HepG2 (cell line): Measurements from ENCODE around the gene STUB1. TPM values are rescaled to one million over a fixed set of nuclear protein-coding genes. Genes with fewer than 3 reads are reported as not detected.

Experiments used
- GATAD2A ChIP-seq: IDR thresholded peaks from 2 replicates; pipeline ENCODE4 v1.6.1; 2016
- NONO ChIP-seq, 2 experiments: fragments of 450-650 bp in 1 of 2; sonication (generic) in 1 of 2; formaldehyde crosslinking in 1 of 2; IDR thresholded peaks in 1 of 2; conservative IDR thresholded peaks in 1 of 2; 2 replicates each; pipeline versions ENCODE4 v1.6.1 to v1.8.0; 2017 to 2022; ENCODE audit warnings: mild to moderate bottlenecking in 1 of 2, missing genetic modification reagents in 1 of 2, moderate library complexity in 1 of 2
- SKIL ChIP-seq: sonication (generic); formaldehyde crosslinking; IDR thresholded peaks from 2 replicates; pipeline ENCODE4 v1.8.0; 2022; ENCODE audit warnings: missing genetic modification reagents, mild to moderate bottlenecking, moderate library complexity, borderline replicate concordance
- ZFP36L1 ChIP-seq: sonication (generic); formaldehyde crosslinking; IDR thresholded peaks from 2 replicates; pipeline ENCODE4 v1.8.0; 2022; ENCODE audit warnings: mild to moderate bottlenecking, missing genetic modification reagents, moderate library complexity
- ZNF747 ChIP-seq: sonication (generic); formaldehyde crosslinking; IDR thresholded peaks from 2 replicates; pipeline ENCODE4 v1.8.1; 2023; ENCODE audit warnings: missing genetic modification reagents, mild to moderate bottlenecking, borderline replicate concordance
- ZSCAN21 ChIP-seq: sonication (generic); formaldehyde crosslinking; IDR thresholded peaks from 2 replicates; pipeline ENCODE4 v1.8.0; 2022; ENCODE audit warnings: mild to moderate bottlenecking, missing genetic modification reagents, moderate library complexity, borderline replicate concordance
- polyA plus RNA-seq, 8 experiments: library from polyadenylated mRNA; depleted of rRNA in 3 of 8; stranded (reverse) in 7 of 8; unstranded in 1 of 8; fragments of >200 nt; fragmentation: Illumina TruSeq in 4 of 8; extraction: Trizol in 4 of 8; gene quantifications; 2 replicates each; pipeline versions ENCODE4 v1.2.1 to v1.2.3, GENCODE V29; 2011 to 2016; ENCODE audit warnings: low read depth in 4 of 8, missing spikeins in 1 of 8, mixed read lengths in 1 of 8; ENCODE audit not compliant: insufficient read depth in 1 of 8
- total RNA-seq, 5 experiments: library from RNA; depleted of rRNA; stranded (reverse); fragments of >200 nt; fragmentation: Illumina TruSeq; extraction: Trizol; gene quantifications; 2 replicates each; pipeline ENCODE4 v1.2.3, GENCODE V29; 2016; ENCODE audit warnings: low read depth in 1 of 5
- TF ChIP-seq, protein P1 (sequence below): sonication (generic); formaldehyde crosslinking; IDR thresholded peaks from 2 replicates; pipeline ENCODE4 v1.4.0; 2020; ENCODE audit warnings: low read depth, mild to moderate bottlenecking, missing genetic modification reagents
- TF ChIP-seq, protein P2 (sequence below): sonication (generic); formaldehyde crosslinking; IDR thresholded peaks from 2 replicates; pipeline ENCODE4 v1.5.1; 2020; ENCODE audit warnings: mild to moderate bottlenecking, missing genetic modification reagents

Gene STUB1
- total and polyA plus RNA-seq, 2 of the 13 experiments (the other 11 are each of a cell fraction or from before 2014, with no cell fraction given) = 52.9 to 78.2 TPM

- TF ChIP-seq, protein P1, sequence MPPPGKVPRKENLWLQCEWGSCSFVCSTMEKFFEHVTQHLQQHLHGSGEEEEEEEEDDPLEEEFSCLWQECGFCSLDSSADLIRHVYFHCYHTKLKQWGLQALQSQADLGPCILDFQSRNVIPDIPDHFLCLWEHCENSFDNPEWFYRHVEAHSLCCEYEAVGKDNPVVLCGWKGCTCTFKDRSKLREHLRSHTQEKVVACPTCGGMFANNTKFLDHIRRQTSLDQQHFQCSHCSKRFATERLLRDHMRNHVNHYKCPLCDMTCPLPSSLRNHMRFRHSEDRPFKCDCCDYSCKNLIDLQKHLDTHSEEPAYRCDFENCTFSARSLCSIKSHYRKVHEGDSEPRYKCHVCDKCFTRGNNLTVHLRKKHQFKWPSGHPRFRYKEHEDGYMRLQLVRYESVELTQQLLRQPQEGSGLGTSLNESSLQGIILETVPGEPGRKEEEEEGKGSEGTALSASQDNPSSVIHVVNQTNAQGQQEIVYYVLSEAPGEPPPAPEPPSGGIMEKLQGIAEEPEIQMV (CRISPR knock-in tag) = 0 out of 2 replicates have a peak, but pooled peaks have one; percentile 15
- TF ChIP-seq ZSCAN21 (CRISPR knock-in tag) (no peak), ZNF747 (0 out of 2 replicates have a peak, but pooled peaks have one; percentile 63), NONO (IDR thresholded peaks at IDR 0.05) (no peak), NONO (CRISPR knock-in tag; conservative IDR thresholded peaks at IDR 0.05) (peak; percentile 77), SKIL (0 out of 2 replicates have a peak, but pooled peaks have one; percentile 10), ZFP36L1 (CRISPR knock-in tag) (no peak), GATAD2A (CRISPR knock-in tag) (0 out of 2 replicates have a peak, but pooled peaks have one; percentile 12)
- TF ChIP-seq, protein P2, sequence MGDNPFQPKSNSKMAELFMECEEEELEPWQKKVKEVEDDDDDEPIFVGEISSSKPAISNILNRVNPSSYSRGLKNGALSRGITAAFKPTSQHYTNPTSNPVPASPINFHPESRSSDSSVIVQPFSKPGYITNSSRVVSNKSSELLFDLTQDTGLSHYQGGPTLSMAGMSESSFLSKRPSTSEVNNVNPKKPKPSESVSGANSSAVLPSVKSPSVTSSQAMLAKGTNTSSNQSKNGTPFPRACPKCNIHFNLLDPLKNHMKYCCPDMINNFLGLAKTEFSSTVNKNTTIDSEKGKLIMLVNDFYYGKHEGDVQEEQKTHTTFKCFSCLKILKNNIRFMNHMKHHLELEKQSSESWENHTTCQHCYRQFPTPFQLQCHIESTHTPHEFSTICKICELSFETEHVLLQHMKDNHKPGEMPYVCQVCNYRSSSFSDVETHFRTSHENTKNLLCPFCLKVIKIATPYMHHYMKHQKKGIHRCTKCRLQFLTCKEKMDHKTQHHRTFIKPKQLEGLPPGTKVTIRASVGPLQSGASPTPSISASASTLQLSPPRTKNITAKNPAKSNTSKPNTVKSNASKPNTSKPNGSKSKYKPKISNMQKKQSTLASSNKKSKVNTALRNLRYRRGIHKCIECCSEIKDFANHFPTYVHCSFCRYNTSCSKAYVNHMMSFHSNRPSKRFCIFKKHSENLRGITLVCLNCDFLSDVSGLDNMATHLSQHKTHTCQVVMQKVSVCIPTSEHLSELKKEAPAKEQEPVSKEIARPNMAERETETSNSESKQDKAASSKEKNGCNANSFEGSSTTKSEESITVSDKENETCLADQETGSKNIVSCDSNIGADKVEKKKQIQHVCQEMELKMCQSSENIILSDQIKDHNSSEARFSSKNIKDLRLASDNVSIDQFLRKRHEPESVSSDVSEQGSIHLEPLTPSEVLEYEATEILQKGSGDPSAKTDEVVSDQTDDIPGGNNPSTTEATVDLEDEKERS (CRISPR knock-in tag) = peak; percentile 58; the same call in 1 of the 2 replicates
Observed at GRCh38 chr16:678858-679813, 1.1 kb upstream of the STUB1 start (continued).
